Naive B cell (primary cell): ENCODE results near the gene NAALADL2. TPM values are rescaled to one million over a fixed set of nuclear protein-coding genes. Genes with fewer than 3 reads are reported as not detected.
"Not testable (repeated sequence)": the region's sequence is repeated elsewhere in the genome, so short reads cannot be mapped to it uniquely, and the experiment has no call there.

Source experiments
- ATAC-seq, 2 donors: fragments of 150-1000 bp; cut with Tn5 transposase; 2 replicates each; pipeline ENCODE4 v1.10.0; 2021; ENCODE audit warnings: low read depth in 2 of 2, mild to moderate bottlenecking in 2 of 2, moderate library complexity in 2 of 2
- DNase-seq: peaks from one replicate; pipeline ENCODE4 v3.0.0; 2022
- H3K27ac Mint-ChIP-seq, 6 donors: one replicate each; pipeline ENCODE4 v1.8.0; 2020 to 2022; ENCODE audit warnings: mild to moderate bottlenecking in 6 of 6, mixed read lengths in 6 of 6, moderate library complexity in 5 of 6, inconsistent platforms in 2 of 6
- H3K27me3 Mint-ChIP-seq, 3 donors: one replicate each; pipeline ENCODE4 v1.8.0; 2021 to 2022; ENCODE audit warnings: mixed read lengths in 3 of 3, mild to moderate bottlenecking in 1 of 3
- H3K36me3 Mint-ChIP-seq, 2 donors: one replicate each; pipeline ENCODE4 v1.8.0; 2020 to 2022; ENCODE audit warnings: mixed read lengths in 2 of 2, inconsistent platforms in 1 of 2, mild to moderate bottlenecking in 1 of 2
- H3K4me1 Mint-ChIP-seq, 3 donors: one replicate each; pipeline ENCODE4 v1.8.0; 2020 to 2022; ENCODE audit warnings: mixed read lengths in 3 of 3, inconsistent platforms in 1 of 3, mild to moderate bottlenecking in 1 of 3, moderate library complexity in 1 of 3
- H3K4me3 Mint-ChIP-seq, 8 donors: one replicate each; pipeline ENCODE4 v1.8.0; 2020 to 2022; ENCODE audit warnings: mild to moderate bottlenecking in 8 of 8, mixed read lengths in 8 of 8, moderate library complexity in 8 of 8, inconsistent platforms in 2 of 8
- H3K9me3 Mint-ChIP-seq, 7 donors: one replicate each; pipeline ENCODE4 v1.8.0; 2020 to 2022; ENCODE audit warnings: mixed read lengths in 7 of 7, mild to moderate bottlenecking in 5 of 7, inconsistent platforms in 2 of 7, moderate library complexity in 1 of 7
- polyA plus RNA-seq, 6 donors: library from polyadenylated mRNA; unstranded; fragments of 300-500 nt; fragmentation: Illumina TruSeq; gene quantifications; one replicate each; pipeline ENCODE4 v1.2.3, GENCODE V29; 2021; ENCODE audit warnings: low read depth in 6 of 6

Gene NAALADL2
- polyA plus RNA-seq, 6 donors from 2014 or later = not detected

DNA sequence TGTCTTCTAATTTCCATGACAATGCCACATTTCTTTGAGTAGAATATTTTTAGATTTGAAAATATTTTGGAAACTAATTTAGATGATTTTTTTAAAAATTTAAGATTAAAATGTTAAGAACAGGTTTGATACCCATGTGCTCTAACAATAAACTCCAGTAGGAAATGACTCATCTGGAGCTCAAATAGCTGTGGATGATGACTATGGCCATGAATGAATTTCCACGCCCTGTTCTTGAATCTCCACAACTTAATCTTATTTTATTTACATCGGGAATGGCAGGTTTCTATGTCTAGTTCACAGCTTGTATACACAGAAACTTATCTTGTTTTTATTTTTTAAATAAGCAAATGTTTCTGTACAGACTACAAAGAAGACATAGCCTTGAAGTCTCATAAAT is 726.8 kb downstream of the NAALADL2 start:
- H3K4me3 Mint-ChIP-seq = no peak overlapping the region
- H3K9me3 Mint-ChIP-seq = peaks cover 0 to 4% (median 0%) of the 10 kb centered on the region in 7 donors
- ATAC-seq (no peak), DNase-seq (no peak)
- no peak overlapping the region for H3K27ac Mint-ChIP-seq
- no peaks in the 10 kb centered on the region for H3K36me3 Mint-ChIP-seq
- H3K27me3 Mint-ChIP-seq = no peaks in the 10 kb centered on the region
- H3K4me1 Mint-ChIP-seq = no peaks in the 10 kb centered on the region

DNA sequence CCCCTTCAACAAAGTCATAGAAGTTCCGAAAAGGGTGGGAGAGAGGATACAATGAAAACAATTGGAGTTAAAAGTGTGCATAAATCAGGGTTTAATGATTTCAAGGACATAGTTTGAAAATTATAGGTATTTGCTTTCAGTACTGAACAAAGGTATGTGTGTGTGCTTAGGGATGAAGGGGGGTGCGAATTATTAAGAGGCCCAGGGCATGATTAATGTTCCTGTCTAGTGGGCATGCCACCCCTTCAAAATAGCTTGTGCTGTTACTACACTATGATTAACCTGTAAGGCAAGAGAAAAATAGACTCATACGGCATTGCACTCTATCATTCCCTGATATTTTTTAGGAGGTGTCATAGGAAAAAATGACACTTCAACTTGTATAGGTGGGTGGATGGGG is 731.6 kb downstream of the NAALADL2 start:
- H3K4me3 Mint-ChIP-seq = no peak overlapping the region
- no peak overlapping the region for H3K27ac Mint-ChIP-seq
- peaks cover 0 to 14% (median 4%) of the 10 kb centered on the region in 7 donors for H3K9me3 Mint-ChIP-seq
- H3K4me1 Mint-ChIP-seq = no peaks in the 10 kb centered on the region
- no peaks in the 10 kb centered on the region for H3K36me3 Mint-ChIP-seq
- H3K27me3 Mint-ChIP-seq = no peaks in the 10 kb centered on the region
- no peak for ATAC-seq
- DNase-seq = no peak

DNA sequence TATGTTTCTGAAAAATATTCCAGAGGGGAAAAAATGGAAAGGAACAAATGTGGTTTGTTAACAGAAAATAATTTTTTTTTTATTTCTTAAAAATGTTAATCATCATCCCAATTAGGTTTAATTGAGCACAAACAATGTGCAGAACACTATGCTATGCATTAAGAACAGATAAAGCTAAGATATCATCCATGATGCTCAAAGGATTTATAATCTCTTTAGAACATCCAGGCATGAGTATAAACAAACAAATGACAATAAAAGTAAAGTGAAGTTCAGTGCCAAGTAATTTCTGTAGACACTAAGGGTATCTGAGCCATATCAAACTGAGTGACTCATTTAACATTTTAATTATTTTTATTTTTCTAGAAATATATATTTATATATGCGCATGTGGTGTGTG is 732.2 kb downstream of the NAALADL2 start:
- no peak overlapping the region for H3K4me3 Mint-ChIP-seq

DNA sequence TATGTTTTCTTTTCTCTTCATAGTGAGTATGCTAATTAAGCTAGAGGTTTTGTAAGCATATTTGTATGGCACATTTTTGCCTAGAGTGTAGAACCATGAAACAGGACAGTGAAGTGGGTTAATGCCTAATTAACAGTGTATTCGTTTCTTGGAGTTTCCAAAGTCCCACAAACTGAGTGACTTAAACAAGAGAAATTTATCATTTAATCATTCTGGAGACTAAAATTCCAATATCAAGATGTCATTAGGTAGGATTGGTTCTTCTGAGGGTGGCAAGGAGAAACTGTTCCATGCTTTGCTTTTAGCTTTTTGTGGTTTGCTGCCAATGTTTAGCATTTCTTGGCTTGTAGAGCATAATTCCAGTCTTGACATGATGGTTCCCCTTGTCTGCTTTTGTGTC is 734.2 kb downstream of the NAALADL2 start:
- peaks cover 0 to 9% (median 3%) of the 10 kb centered on the region in 7 donors for H3K9me3 Mint-ChIP-seq
- no peaks in the 10 kb centered on the region for H3K36me3 Mint-ChIP-seq
- no peaks in the 10 kb centered on the region for H3K4me1 Mint-ChIP-seq
- no peak overlapping the region for H3K4me3 Mint-ChIP-seq
- H3K27ac Mint-ChIP-seq = no peak overlapping the region
- ATAC-seq = no peak
- DNase-seq = no peak
- H3K27me3 Mint-ChIP-seq = no peaks in the 10 kb centered on the region

More for the DNA sequence above, 732.2 kb downstream of the NAALADL2 start:
- Mint-ChIP-seq H3K4me1 (no peaks in the 10 kb centered on the region), H3K9me3 (peaks cover 0 to 14% (median 4%) of the 10 kb centered on the region in 7 donors), H3K27me3 (no peaks in the 10 kb centered on the region), H3K27ac (no peak overlapping the region), H3K36me3 (no peaks in the 10 kb centered on the region)
- ATAC-seq (no peak), DNase-seq (no peak)

DNA sequence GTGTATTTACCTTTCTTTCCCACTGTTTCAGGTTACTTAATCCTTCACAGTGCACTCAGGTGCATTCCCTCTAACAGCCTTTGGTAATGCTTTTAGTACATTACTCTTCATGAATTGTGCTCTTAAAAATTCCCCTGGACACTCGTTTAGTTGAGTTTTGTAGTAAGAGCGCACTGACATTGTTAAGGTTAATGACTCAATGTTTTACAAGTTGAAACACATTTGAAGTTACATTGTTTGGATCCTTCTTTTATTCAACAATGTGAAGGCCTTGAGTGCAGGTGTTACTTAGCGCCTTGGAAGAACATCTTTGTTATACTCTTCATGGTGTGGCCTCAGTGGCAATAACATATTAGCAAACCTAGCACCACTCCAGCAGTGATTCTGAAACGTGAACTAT is 739.6 kb downstream of the NAALADL2 start:
- Mint-ChIP-seq H3K9me3 (peaks cover 0 to 9% (median 2%) of the 10 kb centered on the region in 7 donors), H3K4me1 (no peaks in the 10 kb centered on the region), H3K27ac (no peak overlapping the region), H3K4me3 (no peak overlapping the region), H3K27me3 (no peaks in the 10 kb centered on the region), H3K36me3 (no peaks in the 10 kb centered on the region)
- DNase-seq (no peak), ATAC-seq (no peak)

DNA sequence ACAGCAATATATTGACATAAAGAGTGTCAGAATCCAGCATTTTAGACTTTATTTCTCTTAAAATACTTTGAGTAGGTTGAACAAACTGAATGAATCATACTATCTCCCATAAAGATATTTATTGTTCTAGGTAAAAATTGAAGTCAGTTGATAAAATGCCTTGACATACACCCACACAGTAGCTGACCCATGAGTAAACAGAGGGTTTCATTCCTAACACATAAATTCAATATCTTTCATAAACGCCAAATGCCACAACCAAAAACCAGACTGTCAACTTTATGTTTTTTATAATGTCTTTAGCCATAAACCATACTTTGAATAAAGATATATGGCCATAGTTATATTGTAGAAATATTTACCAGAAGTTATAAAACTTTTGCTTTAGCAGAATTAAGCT is 742.4 kb downstream of the NAALADL2 start:
- no peak overlapping the region for H3K27ac Mint-ChIP-seq
- no peak overlapping the region for H3K4me3 Mint-ChIP-seq
- ATAC-seq (no peak), DNase-seq (no peak)
- no peaks in the 10 kb centered on the region for H3K4me1 Mint-ChIP-seq
- H3K36me3 Mint-ChIP-seq = no peaks in the 10 kb centered on the region
- H3K9me3 Mint-ChIP-seq = peaks cover 0 to 2% (median 0%) of the 10 kb centered on the region in 7 donors
- no peaks in the 10 kb centered on the region for H3K27me3 Mint-ChIP-seq

DNA sequence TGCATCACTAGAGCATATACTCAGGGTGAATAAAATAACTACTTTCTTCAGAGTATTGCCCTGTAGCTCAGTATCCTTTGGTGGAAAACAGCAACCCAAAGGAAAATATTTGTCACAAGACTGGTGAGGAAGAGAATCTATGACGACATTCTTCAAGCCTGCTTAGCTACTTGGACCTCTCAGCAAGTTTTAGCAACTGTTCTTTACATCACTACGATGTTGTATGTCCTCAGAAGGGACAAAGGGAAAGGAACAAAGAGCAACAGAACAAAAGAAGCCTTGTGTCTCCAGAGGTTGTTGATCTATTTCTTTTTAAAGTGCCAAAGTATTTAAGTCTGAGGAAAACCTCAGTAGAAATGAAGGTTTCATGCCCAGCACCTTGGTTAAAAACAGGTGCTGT is 746.7 kb downstream of the NAALADL2 start:
- ATAC-seq = no peak
- H3K27me3 Mint-ChIP-seq = no peaks in the 10 kb centered on the region
- peaks cover 0 to 4% (median 0%) of the 10 kb centered on the region in 7 donors for H3K9me3 Mint-ChIP-seq
- H3K27ac Mint-ChIP-seq = no peak overlapping the region
- no peaks in the 10 kb centered on the region for H3K36me3 Mint-ChIP-seq
- no peaks in the 10 kb centered on the region for H3K4me1 Mint-ChIP-seq
- DNase-seq = no peak
- no peak overlapping the region for H3K4me3 Mint-ChIP-seq

DNA sequence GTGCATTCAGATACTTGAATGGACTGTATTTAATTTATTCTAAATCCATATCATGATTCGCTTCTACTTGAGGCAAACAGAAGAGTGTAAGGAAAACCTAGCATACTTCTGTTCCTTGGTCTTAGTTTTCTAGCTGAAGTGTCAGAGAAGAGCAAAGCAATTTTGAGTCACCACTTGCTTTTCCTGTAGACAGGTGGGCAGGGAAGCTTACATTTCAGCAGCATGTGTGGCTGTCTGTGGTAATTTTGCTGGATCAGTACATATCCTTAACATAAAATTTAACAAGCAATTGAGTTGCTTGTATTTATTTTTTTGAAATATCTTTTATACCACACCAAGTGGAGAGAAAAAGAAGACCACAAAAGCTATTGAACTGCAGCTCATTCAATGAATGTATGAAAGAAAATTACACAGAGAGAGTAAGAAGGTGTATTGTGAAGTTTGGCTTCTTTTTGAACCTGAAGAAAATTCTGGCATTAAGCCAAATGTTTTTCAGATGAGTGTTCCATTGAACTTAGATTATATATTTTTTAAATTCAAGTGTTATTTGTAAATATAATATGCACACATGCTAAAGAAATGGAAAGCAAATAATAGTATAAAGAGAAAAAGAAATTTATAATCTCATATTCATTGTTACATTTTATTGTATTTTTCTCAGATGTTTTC is 747.6 kb downstream of the NAALADL2 start:
- Mint-ChIP-seq H3K27ac (no peak overlapping the region), H3K9me3 (peaks cover 0 to 4% (median 0%) of the 10 kb centered on the region in 7 donors), H3K4me1 (no peaks in the 10 kb centered on the region), H3K4me3 (no peak overlapping the region), H3K36me3 (no peaks in the 10 kb centered on the region), H3K27me3 (no peaks in the 10 kb centered on the region)
- ATAC-seq (no peak), DNase-seq (no peak)

DNA sequence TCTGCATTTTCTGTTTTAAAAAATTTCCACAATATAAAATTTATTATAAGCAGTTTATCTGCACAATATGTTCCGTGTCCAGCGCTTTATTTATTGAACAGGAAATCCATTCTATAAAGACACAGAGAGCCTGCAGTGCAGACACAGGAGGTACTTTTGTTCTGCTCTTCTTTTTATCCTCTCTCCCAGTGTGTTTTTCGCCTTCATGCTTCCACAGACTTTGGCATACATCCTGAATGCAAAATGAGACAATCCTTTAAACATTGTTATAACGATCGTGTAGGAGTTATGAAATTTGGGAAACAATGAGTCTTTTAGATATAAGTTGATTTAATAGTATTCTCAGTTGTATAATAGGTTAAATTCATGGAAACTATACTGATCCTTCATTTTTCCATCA is 749.2 kb downstream of the NAALADL2 start:
- no peak overlapping the region for H3K4me3 Mint-ChIP-seq
- DNase-seq (no peak), ATAC-seq (no peak)
- H3K27me3 Mint-ChIP-seq = no peaks in the 10 kb centered on the region
- peaks cover 0 to 4% (median 0%) of the 10 kb centered on the region in 7 donors for H3K9me3 Mint-ChIP-seq
- no peak overlapping the region for H3K27ac Mint-ChIP-seq
- H3K4me1 Mint-ChIP-seq = no peaks in the 10 kb centered on the region
- no peaks in the 10 kb centered on the region for H3K36me3 Mint-ChIP-seq

DNA sequence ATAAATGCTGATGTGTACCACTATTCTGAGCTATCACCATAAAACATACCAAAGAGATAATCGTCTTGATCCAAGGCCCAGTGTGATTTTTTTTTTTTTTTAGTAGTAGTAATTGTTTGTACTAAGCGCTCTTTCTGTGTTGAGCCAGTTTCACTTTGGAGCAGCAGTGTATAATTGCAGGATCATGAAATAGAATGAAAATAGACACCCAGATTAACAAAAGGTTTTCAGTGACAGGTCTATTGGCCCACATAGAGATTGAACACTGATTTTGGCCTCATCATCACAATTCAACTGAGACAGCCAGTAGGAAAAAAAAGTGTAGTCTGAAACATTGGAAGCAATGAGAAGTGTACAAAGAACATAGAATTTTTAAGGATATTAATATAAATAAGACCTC is 749.8 kb downstream of the NAALADL2 start:
- Mint-ChIP-seq H3K27me3 (no peaks in the 10 kb centered on the region), H3K36me3 (no peaks in the 10 kb centered on the region), H3K4me3 (no peak overlapping the region)

DNA sequence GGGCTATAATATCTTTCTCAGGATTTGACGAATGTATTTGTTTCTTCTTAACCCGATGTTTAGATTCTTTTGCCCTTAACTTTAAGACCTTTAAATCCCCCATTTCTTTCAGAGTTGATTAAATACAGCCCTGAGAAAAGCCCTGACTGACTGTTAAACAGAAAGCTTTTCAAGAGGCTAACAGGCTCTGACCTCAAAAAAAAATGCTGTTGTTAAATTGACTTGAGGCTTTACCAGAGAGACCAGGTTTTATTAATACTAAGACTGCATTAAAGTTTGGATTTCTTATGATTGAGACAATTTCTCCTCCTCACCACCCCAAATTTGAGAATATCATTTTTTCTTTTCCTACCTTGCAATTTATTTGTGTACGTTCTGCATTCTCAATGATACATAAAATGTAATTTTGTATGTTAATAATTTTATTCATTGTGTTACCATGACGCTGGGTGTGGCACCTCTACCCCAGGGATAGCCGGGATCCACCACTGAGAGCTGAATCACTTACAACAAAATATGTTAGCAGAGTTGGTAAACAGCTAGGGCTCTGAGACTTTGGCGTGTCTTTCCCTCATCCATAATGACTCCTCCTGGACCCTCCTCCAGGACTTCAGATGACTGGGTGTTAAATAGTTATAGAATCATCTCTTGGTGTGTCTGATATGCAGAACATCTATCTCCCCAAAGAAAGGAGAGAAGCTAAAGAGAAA is 753.5 kb downstream of the NAALADL2 start:
- Mint-ChIP-seq H3K27ac (no peak overlapping the region), H3K9me3 (peaks cover 0 to 6% (median 0%) of the 10 kb centered on the region in 7 donors), H3K4me3 (no peak overlapping the region), H3K27me3 (no peaks in the 10 kb centered on the region), H3K36me3 (no peaks in the 10 kb centered on the region), H3K4me1 (no peaks in the 10 kb centered on the region)
- ATAC-seq (no peak), DNase-seq (no peak)

More for the DNA sequence above, 749.8 kb downstream of the NAALADL2 start:
- H3K27ac Mint-ChIP-seq = no peak overlapping the region
- ATAC-seq (no peak), DNase-seq (no peak)
- peaks cover 0 to 4% (median 0%) of the 10 kb centered on the region in 7 donors for H3K9me3 Mint-ChIP-seq
- H3K4me1 Mint-ChIP-seq = no peaks in the 10 kb centered on the region

DNA sequence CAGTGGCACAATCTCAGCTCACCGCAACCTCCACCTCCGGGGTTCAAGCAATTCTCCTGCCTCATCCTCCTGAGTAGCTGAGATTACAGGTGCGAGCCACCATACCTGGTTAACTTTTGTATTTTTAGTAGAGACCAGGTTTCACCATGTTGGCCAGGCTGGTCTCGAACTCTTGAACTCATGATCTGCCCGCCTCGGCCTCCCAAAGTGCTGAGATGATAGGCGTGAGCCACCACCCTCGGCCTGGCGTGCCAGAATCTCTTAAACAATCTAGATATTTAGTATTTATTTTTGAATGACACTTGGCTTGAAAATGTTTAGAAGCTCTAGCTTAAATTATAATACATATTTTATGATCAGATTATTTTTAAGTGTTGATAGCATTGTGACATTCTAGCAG is 755.0 kb downstream of the NAALADL2 start:
- not testable (repeated sequence) for H3K9me3 Mint-ChIP-seq, H3K4me3 Mint-ChIP-seq, H3K27me3 Mint-ChIP-seq, H3K27ac Mint-ChIP-seq, H3K4me1 Mint-ChIP-seq, ATAC-seq, DNase-seq, H3K36me3 Mint-ChIP-seq

DNA sequence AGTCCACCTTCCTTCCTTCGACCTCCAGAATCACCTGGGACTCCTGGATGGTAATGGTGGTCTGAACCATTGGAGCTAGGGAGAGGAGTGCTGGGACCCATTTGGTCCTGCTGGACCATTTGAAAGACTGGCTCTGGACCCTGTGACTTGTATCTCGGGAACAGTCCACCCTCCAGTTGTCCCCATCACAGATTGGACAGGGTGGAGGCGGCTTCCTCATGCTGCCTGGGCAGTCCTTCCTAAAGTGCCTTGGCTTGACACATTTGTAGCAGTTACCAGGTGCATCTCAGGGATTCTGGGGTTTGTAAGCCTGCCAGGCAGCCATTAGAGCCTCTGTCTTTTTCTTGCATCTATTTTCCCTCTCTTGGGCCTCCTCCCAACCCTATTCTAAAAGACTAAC is 758.1 kb downstream of the NAALADL2 start:
- DNase-seq (no peak), ATAC-seq (no peak)
- Mint-ChIP-seq H3K27ac (no peak overlapping the region), H3K36me3 (no peaks in the 10 kb centered on the region), H3K4me3 (no peak overlapping the region), H3K9me3 (peaks cover 0 to 6% (median 4%) of the 10 kb centered on the region in 7 donors), H3K27me3 (no peaks in the 10 kb centered on the region), H3K4me1 (no peaks in the 10 kb centered on the region)

DNA sequence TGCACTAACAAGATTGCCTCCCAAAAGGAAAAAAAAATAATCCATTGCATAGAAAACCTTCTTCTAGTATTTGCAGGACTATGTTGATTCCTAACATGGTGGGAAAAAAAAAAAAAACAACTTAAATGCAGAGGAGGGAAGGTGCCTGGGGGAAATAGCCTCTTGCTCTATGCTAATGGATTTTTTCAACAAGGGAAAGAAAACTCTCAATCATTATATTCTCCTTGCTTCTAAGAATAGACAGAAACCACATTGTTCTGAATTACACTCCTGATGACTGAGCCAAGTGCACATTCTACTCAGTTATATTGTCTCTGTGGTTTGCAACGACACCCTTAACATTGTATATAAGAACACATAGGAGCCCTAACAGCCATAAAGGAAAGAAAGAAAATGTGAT is 760.2 kb downstream of the NAALADL2 start:
- DNase-seq (no peak), ATAC-seq (no peak)
- H3K27me3 Mint-ChIP-seq = no peaks in the 10 kb centered on the region
- H3K9me3 Mint-ChIP-seq = peaks cover 0 to 10% (median 4%) of the 10 kb centered on the region in 7 donors
- no peaks in the 10 kb centered on the region for H3K4me1 Mint-ChIP-seq
- H3K4me3 Mint-ChIP-seq = no peak overlapping the region
- H3K36me3 Mint-ChIP-seq = no peaks in the 10 kb centered on the region
- no peak overlapping the region for H3K27ac Mint-ChIP-seq
